Measurements from ENCODE around the gene TPST2. TPM values are rescaled to one million over a fixed set of nuclear protein-coding genes. Genes with fewer than 3 reads are reported as not detected.

Gene TPST2
- total and polyA plus RNA-seq, 2 of the 4 experiments (the other 2 are of a cell fraction), result 42.5 to 63.6 TPM

DNA sequence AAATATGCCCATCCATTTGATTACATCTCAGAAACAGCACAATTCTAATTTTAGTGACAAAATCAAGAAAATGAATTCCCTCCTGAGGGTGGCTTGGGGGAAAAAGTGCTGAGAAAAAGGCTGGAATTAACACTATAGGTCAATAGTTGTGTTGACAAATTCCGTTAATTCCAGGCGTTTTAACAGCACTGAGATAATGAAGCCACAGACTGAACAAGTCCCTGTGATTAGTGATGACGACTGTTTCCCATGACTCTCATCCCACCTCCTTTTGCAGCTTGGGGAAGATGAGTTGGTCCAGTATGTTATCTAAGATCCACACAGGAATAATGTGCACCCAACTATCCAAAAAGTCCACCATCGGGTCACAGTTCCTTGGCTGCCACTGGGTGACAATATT, 93.5 kb downstream of the TPST2 start:
- ChIA-PET CTCF (no interaction called here), POLR2A (ENCODE audit: unreplicated experiment) (no interaction called here)
- no peak overlapping the region for H3K4me3 ChIP-seq (ENCODE audit: insufficient read depth, low read depth, low read length)
- peaks cover 8 to 38% of the 10 kb centered on the region in 2 experiments; a peak in 3 of 4 replicates for H3K79me1 ChIP-seq (ENCODE audit: low read depth in 1 of 2, low read length in 2 of 2)
- H3K9me1 ChIP-seq (ENCODE audit: insufficient read depth, low read length), result no peaks in the 10 kb centered on the region
- in situ Hi-C loops (cut with MboI; ENCODE audit: low sequenced_read_pairs) (no loop called here), intact Hi-C loops (cut with micrococcal nuclease) (no loop called here), dilution Hi-C loops (cut with HindIII; ENCODE audit: low sequenced_read_pairs, unreplicated experiment) (no loop called here)
- H3K4me2 ChIP-seq (ENCODE audit: low read depth, low read length), result no peak overlapping the region
- no peaks in the 10 kb centered on the region for H3K4me1 ChIP-seq (ENCODE audit: control insufficient read depth, insufficient read depth, low read length)
- no peaks in the 10 kb centered on the region for H4K20me1 ChIP-seq (ENCODE audit: insufficient read depth, low read length)
- H2BK120ac ChIP-seq (ENCODE audit: low read depth, low read length), result no peak overlapping the region
- no peak overlapping the region for H2AK9ac ChIP-seq (replicated peaks; ENCODE audit: low read depth, low read length, poor library complexity)
- H4K5ac ChIP-seq (ENCODE audit: low read depth, low read length), result no peak overlapping the region
- H2AK5ac ChIP-seq (ENCODE audit: low read depth, low read length), result no peak overlapping the region
- H2BK5ac ChIP-seq (ENCODE audit: low read depth, low read length, poor library complexity, severe bottlenecking), result no peak overlapping the region
- WGBS, 2 experiments (ENCODE audit: extremely low coverage in 2 of 2, insufficient read length in 1 of 2), result no CpG with 5 or more reads among the region's 4 CpGs
- H4K8ac ChIP-seq (ENCODE audit: low read depth in 2 of 2, low read length in 2 of 2), result no peak overlapping the region
- no peak overlapping the region for H4K91ac ChIP-seq (ENCODE audit: insufficient read depth, low read depth, low read length)
- ATAC-seq (ENCODE audit: low read depth) (no peak), DNase-seq (no peak)
- H3K9me3 ChIP-seq (ENCODE audit: control insufficient read depth, insufficient read depth, low read length), result no peaks in the 10 kb centered on the region
- no peak overlapping the region for H3K23ac ChIP-seq (ENCODE audit: low read depth, low read length)
- BruUV-seq (replicated peaks), result no TSS peak
- H3K27ac ChIP-seq (ENCODE audit: insufficient read depth, low read length), result no peak overlapping the region
- H3K18ac ChIP-seq (ENCODE audit: low read depth, low read length), result no peak overlapping the region
- H3K14ac ChIP-seq (replicated peaks; ENCODE audit: low read depth, low read length), result no peak overlapping the region
- H3K36me3 ChIP-seq (ENCODE audit: control insufficient read depth, insufficient read depth, low read length), result peaks cover 58% of the 10 kb centered on the region
- no peak overlapping the region for H3K9ac ChIP-seq (ENCODE audit: low read depth, low read length)
- TF ChIP-seq, protein P1, sequence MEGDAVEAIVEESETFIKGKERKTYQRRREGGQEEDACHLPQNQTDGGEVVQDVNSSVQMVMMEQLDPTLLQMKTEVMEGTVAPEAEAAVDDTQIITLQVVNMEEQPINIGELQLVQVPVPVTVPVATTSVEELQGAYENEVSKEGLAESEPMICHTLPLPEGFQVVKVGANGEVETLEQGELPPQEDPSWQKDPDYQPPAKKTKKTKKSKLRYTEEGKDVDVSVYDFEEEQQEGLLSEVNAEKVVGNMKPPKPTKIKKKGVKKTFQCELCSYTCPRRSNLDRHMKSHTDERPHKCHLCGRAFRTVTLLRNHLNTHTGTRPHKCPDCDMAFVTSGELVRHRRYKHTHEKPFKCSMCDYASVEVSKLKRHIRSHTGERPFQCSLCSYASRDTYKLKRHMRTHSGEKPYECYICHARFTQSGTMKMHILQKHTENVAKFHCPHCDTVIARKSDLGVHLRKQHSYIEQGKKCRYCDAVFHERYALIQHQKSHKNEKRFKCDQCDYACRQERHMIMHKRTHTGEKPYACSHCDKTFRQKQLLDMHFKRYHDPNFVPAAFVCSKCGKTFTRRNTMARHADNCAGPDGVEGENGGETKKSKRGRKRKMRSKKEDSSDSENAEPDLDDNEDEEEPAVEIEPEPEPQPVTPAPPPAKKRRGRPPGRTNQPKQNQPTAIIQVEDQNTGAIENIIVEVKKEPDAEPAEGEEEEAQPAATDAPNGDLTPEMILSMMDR (conservative IDR thresholded peaks at IDR 0.05; ENCODE audit: low read depth, low read length), result no peak
- no peak for TF ChIP-seq SMC3 (IDR thresholded peaks at IDR 0.05; ENCODE audit: low read depth, low read length)
- no peak for TF ChIP-seq BHLHE40 (IDR thresholded peaks at IDR 0.05; ENCODE audit: low read depth, low read length)
- no peak for TF ChIP-seq POLR2A (IDR thresholded peaks at IDR 0.05; ENCODE audit: low read depth, low read length)
- TF ChIP-seq MAZ (IDR thresholded peaks at IDR 0.05; ENCODE audit: borderline replicate concordance, low read depth, low read length), result no peak
- TF ChIP-seq CEBPB (IDR thresholded peaks at IDR 0.05; ENCODE audit: low read depth, low read length), result no peak
- no peak for TF ChIP-seq RCOR1 (IDR thresholded peaks at IDR 0.05; ENCODE audit: insufficient replicate concordance, low read length)
- no peak for TF ChIP-seq MAFK (IDR thresholded peaks at IDR 0.05; ENCODE audit: low read depth, low read length)
- no peak for TF ChIP-seq RAD21 (IDR thresholded peaks at IDR 0.05; ENCODE audit: low read length)
- TF ChIP-seq NFE2L2 (IDR thresholded peaks at IDR 0.05; ENCODE audit: low read depth, low read length), result no peak
- TF ChIP-seq FOS (IDR thresholded peaks at IDR 0.05; ENCODE audit: low read depth, low read length), result no peak
- no peak for TF ChIP-seq RFX5 (IDR thresholded peaks at IDR 0.05; ENCODE audit: low read depth, low read length)
- TF ChIP-seq CHD1 (IDR thresholded peaks at IDR 0.05; ENCODE audit: low read depth, low read length), result no peak
- TF ChIP-seq, protein P2, sequence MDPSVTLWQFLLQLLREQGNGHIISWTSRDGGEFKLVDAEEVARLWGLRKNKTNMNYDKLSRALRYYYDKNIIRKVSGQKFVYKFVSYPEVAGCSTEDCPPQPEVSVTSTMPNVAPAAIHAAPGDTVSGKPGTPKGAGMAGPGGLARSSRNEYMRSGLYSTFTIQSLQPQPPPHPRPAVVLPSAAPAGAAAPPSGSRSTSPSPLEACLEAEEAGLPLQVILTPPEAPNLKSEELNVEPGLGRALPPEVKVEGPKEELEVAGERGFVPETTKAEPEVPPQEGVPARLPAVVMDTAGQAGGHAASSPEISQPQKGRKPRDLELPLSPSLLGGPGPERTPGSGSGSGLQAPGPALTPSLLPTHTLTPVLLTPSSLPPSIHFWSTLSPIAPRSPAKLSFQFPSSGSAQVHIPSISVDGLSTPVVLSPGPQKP (IDR thresholded peaks at IDR 0.05; ENCODE audit: borderline replicate concordance, low read depth, low read length), result no peak
- TF ChIP-seq, protein P3, sequence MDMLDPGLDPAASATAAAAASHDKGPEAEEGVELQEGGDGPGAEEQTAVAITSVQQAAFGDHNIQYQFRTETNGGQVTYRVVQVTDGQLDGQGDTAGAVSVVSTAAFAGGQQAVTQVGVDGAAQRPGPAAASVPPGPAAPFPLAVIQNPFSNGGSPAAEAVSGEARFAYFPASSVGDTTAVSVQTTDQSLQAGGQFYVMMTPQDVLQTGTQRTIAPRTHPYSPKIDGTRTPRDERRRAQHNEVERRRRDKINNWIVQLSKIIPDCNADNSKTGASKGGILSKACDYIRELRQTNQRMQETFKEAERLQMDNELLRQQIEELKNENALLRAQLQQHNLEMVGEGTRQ (IDR thresholded peaks at IDR 0.05; ENCODE audit: low read depth, low read length), result no peak
- no peak for TF ChIP-seq MXI1 (IDR thresholded peaks at IDR 0.05; ENCODE audit: borderline replicate concordance, low read depth, low read length)
- no peak overlapping the region for H2BK20ac ChIP-seq (ENCODE audit: low read depth, low read length)
- H2AFZ ChIP-seq (replicated peaks; ENCODE audit: low read length, poor library complexity), result no peak overlapping the region
- H3K27me3 ChIP-seq (ENCODE audit: control insufficient read depth, insufficient read depth, low read length), result no peaks in the 10 kb centered on the region
- H3K56ac ChIP-seq (ENCODE audit: extremely low read depth, insufficient read depth, low read length), result no peak overlapping the region
- no peak overlapping the region for H3K4ac ChIP-seq (ENCODE audit: low read depth, low read length)
- H2BK15ac ChIP-seq (ENCODE audit: low read depth, low read length), result no peak overlapping the region
